ENCODE data around the gene STX11.
A peak's percentile ranks its signal among the peaks of the same experiment; 100 is the strongest.

STX11 gene

GRCh38 chr6:144211160-144211559, 60.8 kb downstream of the STX11 start:
- Mint-ChIP-seq H3K4me3 (no peak overlapping the region), H3K27ac (no peak overlapping the region)

GRCh38 chr6:144213315-144213714, 63.0 kb downstream of the STX11 start:
- no peak for ATAC-seq
- H3K9me3 Mint-ChIP-seq, result no peaks in the 10 kb centered on the region
- DNase-seq, result no peak

More at GRCh38 chr6:144211160-144211559, 60.8 kb downstream of the STX11 start:
- Mint-ChIP-seq H3K9me3 (peaks cover 4 to 7% of the 10 kb centered on the region in 2 donors), H3K27me3 (peaks cover 53% of the 10 kb centered on the region), H3K4me1 (peaks cover 14% of the 10 kb centered on the region)
- ATAC-seq (no peak), DNase-seq (no peak)

GRCh38 chr6:144214029-144214428, 63.7 kb downstream of the STX11 start:
- ATAC-seq (no peak), DNase-seq (no peak)
- Mint-ChIP-seq H3K4me1 (peaks cover 40% of the 10 kb centered on the region), H3K9me3 (no peaks in the 10 kb centered on the region), H3K27me3 (peaks cover 25% of the 10 kb centered on the region), H3K27ac (no peak overlapping the region), H3K4me3 (no peak overlapping the region)

More at GRCh38 chr6:144213315-144213714, 63.0 kb downstream of the STX11 start:
- Mint-ChIP-seq H3K27ac (no peak overlapping the region), H3K4me3 (no peak overlapping the region), H3K4me1 (peaks cover 36% of the 10 kb centered on the region), H3K27me3 (peaks cover 32% of the 10 kb centered on the region)

GRCh38 chr6:144214622-144215401, 64.5 kb downstream of the STX11 start:
- ATAC-seq, result no peak
- Mint-ChIP-seq H3K4me3 (peak overlapping the region; percentile 97 to 98), H3K27me3 (peaks cover 17% of the 10 kb centered on the region), H3K4me1 (peaks cover 40% of the 10 kb centered on the region), H3K9me3 (no peaks in the 10 kb centered on the region), H3K27ac (peak overlapping the region; percentile 99 to 100)
- peak in 1 of 2 donors; percentile 10 for DNase-seq

GRCh38 chr6:144215402-144215931, 65.2 kb downstream of the STX11 start:
- peaks cover 40% of the 10 kb centered on the region for H3K4me1 Mint-ChIP-seq

GRCh38 chr6:144215932-144216667, 65.8 kb downstream of the STX11 start:
- DNase-seq, result peak; percentile 94 to 95
- Mint-ChIP-seq H3K4me3 (peak overlapping the region; percentile 97 to 98), H3K27ac (peak overlapping the region; percentile 99 to 100), H3K9me3 (no peaks in the 10 kb centered on the region), H3K4me1 (peaks cover 40% of the 10 kb centered on the region), H3K27me3 (peaks cover 7% of the 10 kb centered on the region)
- peak; percentile 92 for ATAC-seq

More at GRCh38 chr6:144215402-144215931, 65.2 kb downstream of the STX11 start:
- DNase-seq, result peak in 1 of 2 donors; percentile 24
- H3K27me3 Mint-ChIP-seq, result peaks cover 11% of the 10 kb centered on the region
- peak overlapping the region; percentile 99 to 100 for H3K27ac Mint-ChIP-seq
- ATAC-seq, result no peak
- H3K9me3 Mint-ChIP-seq, result no peaks in the 10 kb centered on the region
- H3K4me3 Mint-ChIP-seq, result peak overlapping the region; percentile 97 to 98

GRCh38 chr6:144216668-144217218, 66.4 kb downstream of the STX11 start:
- Mint-ChIP-seq H3K4me1 (peaks cover 40% of the 10 kb centered on the region), H3K4me3 (peak overlapping the region; percentile 97 to 98), H3K9me3 (no peaks in the 10 kb centered on the region), H3K27ac (peak overlapping the region; percentile 99 to 100), H3K27me3 (peaks cover under 1% of the 10 kb centered on the region)
- DNase-seq, result no peak
- ATAC-seq, result peak; percentile 71

- no peak for ATAC-seq
- Mint-ChIP-seq H3K4me1 (peaks cover 40% of the 10 kb centered on the region), H3K27ac (peak overlapping the region in 1 of 2 donors; percentile 100), H3K4me3 (peak overlapping the region; percentile 97 to 98), H3K27me3 (no peaks in the 10 kb centered on the region), H3K9me3 (no peaks in the 10 kb centered on the region)
- DNase-seq, result no peak
These were observed 66.9 kb downstream of the STX11 start for GRCh38 chr6:144217264-144217663.

- H3K4me1 Mint-ChIP-seq, result peaks cover 40% of the 10 kb centered on the region
- DNase-seq (no peak), ATAC-seq (no peak)
- H3K27ac Mint-ChIP-seq, result peak overlapping the region in 1 of 2 donors; percentile 42
- H3K4me3 Mint-ChIP-seq, result peak overlapping the region in 1 of 2 donors; percentile 4
- no peaks in the 10 kb centered on the region for H3K9me3 Mint-ChIP-seq
- no peaks in the 10 kb centered on the region for H3K27me3 Mint-ChIP-seq
These were observed 67.5 kb downstream of the STX11 start for GRCh38 chr6:144217797-144218196.

- H3K27me3 Mint-ChIP-seq, result no peaks in the 10 kb centered on the region
- H3K4me3 Mint-ChIP-seq, result no peak overlapping the region
- H3K27ac Mint-ChIP-seq, result no peak overlapping the region
- peaks cover 40% of the 10 kb centered on the region for H3K4me1 Mint-ChIP-seq
- no peaks in the 10 kb centered on the region for H3K9me3 Mint-ChIP-seq
- ATAC-seq (no peak), DNase-seq (no peak)
These were observed 68.9 kb downstream of the STX11 start for GRCh38 chr6:144219056-144219685.

GRCh38 chr6:144220031-144220790, 69.9 kb downstream of the STX11 start:
- no peak overlapping the region for H3K27ac Mint-ChIP-seq
- H3K9me3 Mint-ChIP-seq, result no peaks in the 10 kb centered on the region
- no peaks in the 10 kb centered on the region for H3K27me3 Mint-ChIP-seq
- H3K4me3 Mint-ChIP-seq, result no peak overlapping the region
- DNase-seq (no peak), ATAC-seq (no peak)
- H3K4me1 Mint-ChIP-seq, result peaks cover 41% of the 10 kb centered on the region

- DNase-seq (no peak), ATAC-seq (no peak)
- H3K27ac Mint-ChIP-seq, result no peak overlapping the region
- no peak overlapping the region for H3K4me3 Mint-ChIP-seq
- no peaks in the 10 kb centered on the region for H3K27me3 Mint-ChIP-seq
- no peaks in the 10 kb centered on the region for H3K9me3 Mint-ChIP-seq
- peaks cover 7% of the 10 kb centered on the region for H3K4me1 Mint-ChIP-seq
These were observed 73.4 kb downstream of the STX11 start for GRCh38 chr6:144223686-144224085.

GRCh38 chr6:144231721-144232120, 81.4 kb downstream of the STX11 start:
- Mint-ChIP-seq H3K27me3 (no peaks in the 10 kb centered on the region), H3K9me3 (no peaks in the 10 kb centered on the region), H3K4me3 (no peak overlapping the region), H3K4me1 (no peaks in the 10 kb centered on the region), H3K27ac (no peak overlapping the region)
- DNase-seq (no peak), ATAC-seq (no peak)

GRCh38 chr6:144232176-144232831, 82.0 kb downstream of the STX11 start:
- DNase-seq, result no peak
- Mint-ChIP-seq H3K27me3 (no peaks in the 10 kb centered on the region), H3K4me3 (no peak overlapping the region), H3K9me3 (no peaks in the 10 kb centered on the region), H3K27ac (no peak overlapping the region), H3K4me1 (no peaks in the 10 kb centered on the region)
- ATAC-seq, result no peak

Data from stimulated activated naive CD8-positive, alpha-beta T cell treated with anti-CD3 and anti-CD28 coated beads, Interleukin-15, amount 100 ng/mL, for 72 hours (primary cell).